PC-3 (cell line): ENCODE data around the gene OR2A12. TPM values are rescaled to one million over a fixed set of nuclear protein-coding genes. Genes with fewer than 3 reads are reported as not detected.

Source experiments
- ATAC-seq: fragments of 200-7000 bp; cut with Tn5 transposase; 2 replicates; pipeline ENCODE4 v1.9.1; 2020; ENCODE audit warnings: mild to moderate bottlenecking, moderate library complexity
- BruUV-seq: library from RNA; stranded (reverse); fragments of 400-500 nt; replicated peaks from 2 replicates; lab custom pipeline; 2021; lab: Mats Ljungman, UMichigan
- CTCF ChIA-PET: fragments of 300-600 bp; sonication (Branson Sonifier 250); formaldehyde crosslinking; loops from one replicate; lab custom pipeline; 2022; ENCODE audit warnings: antibody characterized with exemption; lab: Charles Lee
- POLR2A ChIA-PET: fragments of 300-600 bp; sonication (Branson Sonifier 250); formaldehyde crosslinking; loops from one replicate; lab custom pipeline; 2022; ENCODE audit warnings: antibody characterized with exemption; ENCODE audit not compliant: unreplicated experiment; lab: Charles Lee
- DNase-seq: peaks from one replicate; pipeline ENCODE4 v3.0.0-alpha.2; 2015
- H2AFZ ChIP-seq: fragments of 300-600 bp; sonication (generic); 2 replicates; pipeline ENCODE4 v1.6.0; 2016; ENCODE audit warnings: antibody characterized with exemption, low read length
- H3F3A ChIP-seq: fragments of 300-600 bp; sonication (generic); one replicate; pipeline ENCODE4 v1.6.0; 2017; ENCODE audit warnings: antibody characterized with exemption, low read length, control low read depth, mild to moderate bottlenecking; ENCODE audit not compliant: unreplicated experiment
- H3K27ac ChIP-seq: fragments of 300-600 bp; sonication (generic); 2 replicates; pipeline ENCODE4 v1.5.1; 2016; ENCODE audit warnings: mild to moderate bottlenecking, low read length
- H3K27me3 ChIP-seq: fragments of 300-600 bp; sonication (generic); 2 replicates; pipeline ENCODE4 v1.6.1; 2016; ENCODE audit warnings: low read length, mixed read lengths
- H3K36me3 ChIP-seq: fragments of 300-600 bp; sonication (generic); 2 replicates; pipeline ENCODE4 v1.6.1; 2016; ENCODE audit warnings: low read depth, mixed run types, low read length, mixed read lengths
- H3K4me1 ChIP-seq: fragments of 300-600 bp; sonication (generic); 2 replicates; pipeline ENCODE4 v1.5.1; 2016; ENCODE audit warnings: low read length; ENCODE audit not compliant: insufficient read depth
- H3K4me2 ChIP-seq: fragments of 300-600 bp; sonication (generic); 2 replicates; pipeline ENCODE4 v1.6.0; 2016; ENCODE audit warnings: low read length
- H3K4me3 ChIP-seq: fragments of 300-600 bp; sonication (generic); 2 replicates; pipeline ENCODE4 v1.5.1; 2016; ENCODE audit warnings: mild to moderate bottlenecking, low read length, mixed read lengths
- H3K79me2 ChIP-seq: fragments of 300-600 bp; sonication (generic); 2 replicates; pipeline ENCODE4 v1.6.1; 2017; ENCODE audit warnings: low read length, mixed read lengths
- H3K9ac ChIP-seq: fragments of 300-600 bp; sonication (generic); 2 replicates; pipeline ENCODE4 v1.6.0; 2016; ENCODE audit warnings: mild to moderate bottlenecking, low read length
- H3K9me2 ChIP-seq: fragments of 300-600 bp; sonication (generic); replicated peaks from 2 replicates; pipeline ENCODE4 v1.6.1; 2016; ENCODE audit warnings: mixed run types, low read length, mixed read lengths
- H3K9me3 ChIP-seq: fragments of 300-600 bp; sonication (generic); 2 replicates; pipeline ENCODE4 v1.6.1; 2016; ENCODE audit warnings: low read length, mixed read lengths
- H4K20me1 ChIP-seq: fragments of 300-600 bp; sonication (generic); 2 replicates; pipeline ENCODE4 v1.6.1; 2016; ENCODE audit warnings: low read length, mixed read lengths
- EZH2 ChIP-seq: fragments of 300-600 bp; sonication (generic); IDR thresholded peaks from one replicate; pipeline ENCODE4 v1.6.1; 2017; ENCODE audit warnings: antibody characterized with exemption, mild to moderate bottlenecking, low read length; ENCODE audit not compliant: unreplicated experiment
- EZH2phosphoT487 ChIP-seq: fragments of 300-600 bp; sonication (generic); IDR thresholded peaks from 2 replicates; pipeline ENCODE4 v1.6.1; 2018; ENCODE audit warnings: mild to moderate bottlenecking, antibody characterized with exemption, low read length, borderline replicate concordance
- intact Hi-C: fragments of 100-400 bp; cut with micrococcal nuclease; formaldehyde crosslinking; loops from 2 replicates; pipeline ENCODE4 v1.9.0; 2023
- total RNA-seq: library from RNA; depleted of rRNA; stranded (reverse); fragments of >200 nt; gene quantifications from 2 replicates; pipeline ENCODE4 v1.2.3, GENCODE V29; 2014
- TF ChIP-seq, protein P1 (sequence below): fragments of 300-600 bp; sonication (generic); conservative IDR thresholded peaks from 2 replicates; pipeline ENCODE4 v1.5.1; 2017; ENCODE audit warnings: antibody characterized with exemption, low read depth, mild to moderate bottlenecking, low read length

Gene OR2A12
- total RNA-seq, 1 experiment from 2014 or later, result not detected

DNA sequence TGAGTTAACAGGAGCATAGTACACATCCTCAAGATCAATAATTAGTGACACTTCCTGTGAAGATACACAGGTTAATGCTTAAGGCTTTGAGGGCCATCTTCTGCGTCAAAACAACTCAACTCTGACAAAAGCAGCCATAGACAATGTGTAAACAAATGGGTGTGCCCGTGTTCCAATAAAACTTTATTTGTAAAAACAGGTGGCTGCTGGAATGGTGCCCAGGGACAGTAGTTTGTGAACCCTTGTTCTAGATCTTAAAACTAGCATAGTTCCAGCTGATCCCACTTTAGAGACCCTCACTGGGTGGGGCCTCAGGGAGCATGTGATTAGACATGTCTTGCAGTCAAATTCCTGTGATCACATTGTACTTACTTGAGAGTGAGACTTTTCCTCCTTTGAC lies 44.7 kb downstream of the OR2A12 start:
- intact Hi-C loops, result no loop called here
- no peaks in the 10 kb centered on the region for H3K9me3 ChIP-seq
- H3K9me2 ChIP-seq, result no peaks in the 10 kb centered on the region
- TF ChIP-seq EZH2phosphoT487 (no peak), EZH2 (no peak)
- TF ChIP-seq, protein P1, sequence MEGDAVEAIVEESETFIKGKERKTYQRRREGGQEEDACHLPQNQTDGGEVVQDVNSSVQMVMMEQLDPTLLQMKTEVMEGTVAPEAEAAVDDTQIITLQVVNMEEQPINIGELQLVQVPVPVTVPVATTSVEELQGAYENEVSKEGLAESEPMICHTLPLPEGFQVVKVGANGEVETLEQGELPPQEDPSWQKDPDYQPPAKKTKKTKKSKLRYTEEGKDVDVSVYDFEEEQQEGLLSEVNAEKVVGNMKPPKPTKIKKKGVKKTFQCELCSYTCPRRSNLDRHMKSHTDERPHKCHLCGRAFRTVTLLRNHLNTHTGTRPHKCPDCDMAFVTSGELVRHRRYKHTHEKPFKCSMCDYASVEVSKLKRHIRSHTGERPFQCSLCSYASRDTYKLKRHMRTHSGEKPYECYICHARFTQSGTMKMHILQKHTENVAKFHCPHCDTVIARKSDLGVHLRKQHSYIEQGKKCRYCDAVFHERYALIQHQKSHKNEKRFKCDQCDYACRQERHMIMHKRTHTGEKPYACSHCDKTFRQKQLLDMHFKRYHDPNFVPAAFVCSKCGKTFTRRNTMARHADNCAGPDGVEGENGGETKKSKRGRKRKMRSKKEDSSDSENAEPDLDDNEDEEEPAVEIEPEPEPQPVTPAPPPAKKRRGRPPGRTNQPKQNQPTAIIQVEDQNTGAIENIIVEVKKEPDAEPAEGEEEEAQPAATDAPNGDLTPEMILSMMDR, result no peak
- ATAC-seq (no peak), DNase-seq (no peak)
- H3K27ac ChIP-seq, result no peak overlapping the region
- H3F3A ChIP-seq, result no peaks in the 10 kb centered on the region
- no peak overlapping the region for H3K4me3 ChIP-seq
- peaks cover 2% of the 10 kb centered on the region; the same call in 1 of the 2 replicates for H3K27me3 ChIP-seq
- H3K9ac ChIP-seq, result no peak overlapping the region
- ChIA-PET POLR2A (no interaction called here), CTCF (no interaction called here)
- no peaks in the 10 kb centered on the region for H3K36me3 ChIP-seq
- no peaks in the 10 kb centered on the region for H3K4me1 ChIP-seq
- no peaks in the 10 kb centered on the region for H4K20me1 ChIP-seq
- H3K79me2 ChIP-seq, result no peaks in the 10 kb centered on the region
- no TSS peak for BruUV-seq
- H3K4me2 ChIP-seq, result no peak overlapping the region
- no peak overlapping the region for H2AFZ ChIP-seq

DNA sequence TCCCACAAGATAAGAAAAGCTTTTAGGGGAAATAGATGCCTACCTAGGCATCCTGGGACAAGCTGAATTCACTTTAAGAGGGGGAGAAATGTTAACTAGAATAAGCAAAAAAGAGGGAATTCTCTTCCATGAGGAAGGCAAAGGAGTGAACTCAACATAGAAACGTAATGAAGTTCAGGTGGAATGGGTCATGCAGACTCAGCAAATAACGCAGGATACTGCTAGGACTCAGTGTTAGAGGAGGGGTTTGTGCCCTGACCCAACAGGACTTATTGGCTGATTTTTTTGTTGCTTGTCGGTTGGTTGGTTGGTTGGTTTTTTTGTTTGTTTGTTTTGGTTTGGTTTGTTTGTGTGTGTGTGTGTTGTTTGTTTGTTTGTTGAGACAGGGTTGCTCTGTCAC lies 46.2 kb downstream of the OR2A12 start:
- no peak for DNase-seq
- POLR2A ChIA-PET, result no interaction called here
- no peak for ATAC-seq
- no peaks in the 10 kb centered on the region for H3K4me1 ChIP-seq
- no TSS peak for BruUV-seq
- H3K27me3 ChIP-seq, result peaks cover 5% of the 10 kb centered on the region; the same call in 1 of the 2 replicates
- intact Hi-C loops, result no loop called here
- no peaks in the 10 kb centered on the region for H4K20me1 ChIP-seq
- CTCF ChIA-PET, result no interaction called here
- no peak overlapping the region for H2AFZ ChIP-seq
- no peaks in the 10 kb centered on the region for H3F3A ChIP-seq
- no peaks in the 10 kb centered on the region for H3K9me2 ChIP-seq
- no peaks in the 10 kb centered on the region for H3K36me3 ChIP-seq
- no peaks in the 10 kb centered on the region for H3K9me3 ChIP-seq
- TF ChIP-seq, protein P1, result no peak
- TF ChIP-seq EZH2phosphoT487, result no peak
- TF ChIP-seq EZH2, result no peak
- no peak overlapping the region for H3K9ac ChIP-seq
- no peak overlapping the region for H3K4me3 ChIP-seq
- H3K27ac ChIP-seq, result no peak overlapping the region
- no peak overlapping the region for H3K4me2 ChIP-seq
- no peaks in the 10 kb centered on the region for H3K79me2 ChIP-seq

DNA sequence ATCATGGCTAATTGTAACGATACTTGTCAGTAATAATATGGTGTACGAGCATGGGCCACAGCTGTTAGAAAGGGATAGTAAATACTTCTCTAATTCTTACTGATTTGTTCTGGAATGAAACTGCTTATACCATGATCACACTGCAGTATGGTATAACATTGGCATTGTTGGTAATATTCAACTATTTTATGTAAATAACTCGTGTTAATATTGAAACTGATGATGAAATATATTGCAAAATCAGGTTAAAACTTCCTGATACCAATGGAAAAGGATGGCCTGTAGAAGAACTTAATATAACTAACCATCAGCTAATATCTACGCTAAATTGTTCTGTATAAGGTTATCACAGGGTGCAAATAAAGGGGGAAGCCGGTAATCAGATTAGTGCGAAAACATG lies 47.2 kb downstream of the OR2A12 start:
- ChIA-PET CTCF (no interaction called here), POLR2A (no interaction called here)
- Histone ChIP-seq H3K9me3 (no peaks in the 10 kb centered on the region), H3K79me2 (no peaks in the 10 kb centered on the region), H3K4me2 (no peak overlapping the region), H3K4me1 (no peaks in the 10 kb centered on the region), H3K27me3 (peaks cover 5% of the 10 kb centered on the region; the same call in 1 of the 2 replicates), H2AFZ (no peak overlapping the region), H3K36me3 (no peaks in the 10 kb centered on the region), H3K4me3 (no peak overlapping the region), H4K20me1 (no peaks in the 10 kb centered on the region), H3F3A (no peaks in the 10 kb centered on the region), H3K9ac (no peak overlapping the region), H3K27ac (no peak overlapping the region), H3K9me2 (no peaks in the 10 kb centered on the region)
- DNase-seq (no peak), ATAC-seq (no peak)
- intact Hi-C loops, result no loop called here
- BruUV-seq, result no TSS peak
- TF ChIP-seq EZH2 (no peak), EZH2phosphoT487 (no peak)
- TF ChIP-seq, protein P1, result no peak
